Endodermal cell (in vitro differentiated cells): ENCODE results near the gene TTC28. TPM values are rescaled to one million over a fixed set of nuclear protein-coding genes. Genes with fewer than 3 reads are reported as not detected.
A peak's percentile ranks its signal among the peaks of the same experiment; 100 is the strongest.

Experiments used
- DNase-seq: peaks from one replicate; pipeline ENCODE4 v3.0.0-alpha.2; 2017
- H3K27ac ChIP-seq: 2 replicates; pipeline ENCODE4 v1.5.1; 2013; ENCODE audit warnings: mild to moderate bottlenecking, low read depth, low read length, moderate library complexity
- H3K27me3 ChIP-seq: 2 replicates; pipeline ENCODE4 v1.6.1; 2013; ENCODE audit warnings: mild to moderate bottlenecking, low read length, moderate library complexity; ENCODE audit not compliant: insufficient read depth, control insufficient read depth, poor library complexity, severe bottlenecking
- H3K36me3 ChIP-seq: 2 replicates; pipeline ENCODE4 v1.7.0; 2013; ENCODE audit warnings: mild to moderate bottlenecking, low read length, moderate library complexity; ENCODE audit not compliant: control insufficient read depth, insufficient read depth
- H3K4me1 ChIP-seq: one replicate; pipeline ENCODE4 v1.7.0; 2013; ENCODE audit warnings: low read length; ENCODE audit not compliant: control insufficient read depth, insufficient read depth
- H3K4me3 ChIP-seq: 2 replicates; pipeline ENCODE4 v1.5.1; 2013; ENCODE audit warnings: mild to moderate bottlenecking, low read length, moderate library complexity
- H3K9ac ChIP-seq: 2 replicates; pipeline ENCODE4 v1.6.1; 2013; ENCODE audit warnings: mild to moderate bottlenecking, low read length, moderate library complexity; ENCODE audit not compliant: poor library complexity, severe bottlenecking; ENCODE audit errors: extremely low read depth
- H3K9me3 ChIP-seq: 2 replicates; pipeline ENCODE4 v1.6.1; 2013; ENCODE audit warnings: mild to moderate bottlenecking, low read length, moderate library complexity; ENCODE audit not compliant: control insufficient read depth
- H3K27ac Mint-ChIP-seq: 2 replicates; pipeline ENCODE4 v1.8.0; 2020; ENCODE audit warnings: mixed read lengths
- H3K27me3 Mint-ChIP-seq: 2 replicates; pipeline ENCODE4 v1.8.0; 2021; ENCODE audit warnings: mild to moderate bottlenecking, mixed read lengths; ENCODE audit not compliant: insufficient read depth
- H3K36me3 Mint-ChIP-seq: 2 replicates; pipeline ENCODE4 v1.8.0; 2020; ENCODE audit warnings: low read depth, mixed read lengths
- H3K4me1 Mint-ChIP-seq: 2 replicates; pipeline ENCODE4 v1.8.0; 2020; ENCODE audit warnings: mixed read lengths
- H3K4me3 Mint-ChIP-seq: 2 replicates; pipeline ENCODE4 v1.8.0; 2020; ENCODE audit warnings: mild to moderate bottlenecking, moderate library complexity, mixed read lengths
- H3K9me3 Mint-ChIP-seq: 2 replicates; pipeline ENCODE4 v1.8.0; 2020; ENCODE audit warnings: mild to moderate bottlenecking, mixed read lengths
- CTCF ChIP-seq: fragments of 200-600 bp; sonication (generic); conservative IDR thresholded peaks from 2 replicates; pipeline ENCODE4 v1.5.0; 2021; ENCODE audit warnings: antibody characterized with exemption, mild to moderate bottlenecking
- WGBS, 2 experiments: methylation state at CpG; one replicate each; pipeline versions ENCODE4 v1.1.5 to v1.1.7; 2013; ENCODE audit warnings: missing lambda C conversion rate in 2 of 2, mixed read lengths in 1 of 2; ENCODE audit not compliant: insufficient coverage in 1 of 2, insufficient read length in 1 of 2; 5-methylcytosine and 5-hydroxymethylcytosine counted together
- total RNA-seq, 2 donors: library from RNA; stranded (reverse); fragmentation: NEBNext Ultra II Directional in 1 of 2; extraction: Animal tissue kit (Norgen Biotek cat#: 25700) in 1 of 2; gene quantifications; 2 replicates in 1 of 2; 3 replicates in 1 of 2; pipeline ENCODE4 v1.2.1, GENCODE V29; 2021

The TTC28 gene
- total RNA-seq, 2 donors from 2014 or later, result 28.6 to 34.0 TPM

GRCh38 chr22:28637225-28637624, 42.4 kb downstream of the TTC28 start:
- H3K4me3 ChIP-seq, result no peak overlapping the region
- no peaks in the 10 kb centered on the region for H3K9me3 ChIP-seq
- H3K36me3 Mint-ChIP-seq, result no peaks in the 10 kb centered on the region
- no peaks in the 10 kb centered on the region for H3K27me3 ChIP-seq
- 93 to 94% methylated on average over 7 to 8 of the region's 8 CpGs for WGBS, 2 experiments
- H3K27me3 Mint-ChIP-seq, result no peaks in the 10 kb centered on the region
- H3K4me1 ChIP-seq, result no peaks in the 10 kb centered on the region
- no peak overlapping the region for H3K4me3 Mint-ChIP-seq
- no peaks in the 10 kb centered on the region for H3K9me3 Mint-ChIP-seq
- H3K9ac ChIP-seq, result no peak overlapping the region
- no peaks in the 10 kb centered on the region for H3K36me3 ChIP-seq
- no peak for DNase-seq
- no peak overlapping the region for H3K27ac ChIP-seq
- no peak overlapping the region for H3K27ac Mint-ChIP-seq
- no peaks in the 10 kb centered on the region for H3K4me1 Mint-ChIP-seq
- no peak for TF ChIP-seq CTCF

GRCh38 chr22:28630177-28630574, 49.5 kb downstream of the TTC28 start:
- no peak for TF ChIP-seq CTCF
- H3K4me1 ChIP-seq, result peaks cover 7% of the 10 kb centered on the region
- H3K9me3 ChIP-seq, result no peaks in the 10 kb centered on the region
- DNase-seq, result no peak
- H3K36me3 ChIP-seq, result no peaks in the 10 kb centered on the region
- Mint-ChIP-seq H3K27me3 (no peaks in the 10 kb centered on the region), H3K4me3 (no peak overlapping the region), H3K27ac (peak overlapping the region; percentile 80), H3K9me3 (no peaks in the 10 kb centered on the region), H3K36me3 (no peaks in the 10 kb centered on the region), H3K4me1 (peaks cover 18% of the 10 kb centered on the region)
- H3K27ac ChIP-seq, result no peak overlapping the region
- H3K4me3 ChIP-seq, result no peak overlapping the region
- H3K27me3 ChIP-seq, result no peaks in the 10 kb centered on the region
- no peak overlapping the region for H3K9ac ChIP-seq
- 91% methylated on average over 1 of the region's 1 CpG; no CpG with 5 or more reads in 1 of the 2 experiments for WGBS, 2 experiments

- Mint-ChIP-seq H3K4me1 (peaks cover 18% of the 10 kb centered on the region), H3K27ac (peak overlapping the region; percentile 80), H3K27me3 (no peaks in the 10 kb centered on the region), H3K36me3 (no peaks in the 10 kb centered on the region), H3K4me3 (no peak overlapping the region), H3K9me3 (no peaks in the 10 kb centered on the region)
- Histone ChIP-seq H3K9ac (no peak overlapping the region), H3K9me3 (no peaks in the 10 kb centered on the region), H3K27me3 (no peaks in the 10 kb centered on the region), H3K27ac (peak overlapping the region; percentile 70), H3K4me1 (peaks cover 7% of the 10 kb centered on the region), H3K4me3 (no peak overlapping the region), H3K36me3 (no peaks in the 10 kb centered on the region)
- no peak for DNase-seq
- 82 to 90% methylated on average over 3 to 4 of the region's 4 CpGs for WGBS, 2 experiments
- peak; percentile 34 for TF ChIP-seq CTCF
Observed at GRCh38 chr22:28629420-28630176, 50.0 kb downstream of the TTC28 start.
